ENCODE measurements around the gene IRX4. TPM values are rescaled to one million over a fixed set of nuclear protein-coding genes. Genes with fewer than 3 reads are reported as not detected.
"Not testable (repeated sequence)": the region's sequence is repeated elsewhere in the genome, so short reads cannot be mapped to it uniquely, and the experiment has no call there.

The IRX4 gene
- total RNA-seq, 2 experiments from 2014 or later, result not detected

DNA sequence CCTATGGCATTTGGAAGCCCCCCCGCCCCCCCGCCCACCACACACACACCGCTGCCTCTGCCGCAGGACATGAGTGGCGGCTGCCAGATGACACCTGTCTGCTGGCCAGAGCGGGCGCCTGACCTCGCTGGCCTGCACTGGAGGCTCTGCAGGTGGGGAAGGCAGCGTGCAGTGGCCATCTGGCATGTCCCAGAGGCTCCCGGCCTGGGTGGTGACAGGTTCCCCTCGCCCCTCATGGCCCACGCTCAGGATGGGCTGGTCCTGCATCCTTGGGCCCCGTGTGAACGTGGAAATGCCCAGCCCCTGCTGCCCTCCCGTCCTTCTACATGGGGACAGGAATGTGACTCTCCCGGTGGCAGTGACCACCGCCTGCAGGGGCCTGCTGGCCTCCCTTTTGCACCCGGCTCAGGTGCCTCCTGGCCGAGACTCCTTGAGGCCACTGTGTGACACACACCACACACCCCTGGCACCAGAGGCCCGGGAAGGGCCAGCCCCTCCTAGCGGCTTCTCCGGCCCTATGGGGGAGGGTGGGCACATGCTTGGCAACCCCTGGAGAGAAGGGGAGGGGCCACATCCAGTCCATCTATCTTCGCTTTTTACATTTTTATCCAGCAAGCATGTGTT lies 30.3 kb downstream of the IRX4 start:
- Mint-ChIP-seq H3K4me1 (ENCODE audit: low read depth) (no peaks in the 10 kb centered on the region), H3K4me3 (no peak overlapping the region), H3K9me3 (no peaks in the 10 kb centered on the region), H3K27me3 (ENCODE audit: low read depth) (peaks cover 58% of the 10 kb centered on the region), H3K36me3 (ENCODE audit: low read depth) (no peaks in the 10 kb centered on the region), H3K27ac (no peak overlapping the region)
- no peak for DNase-seq
- intact Hi-C loops (cut with micrococcal nuclease), result no loop called here
- CTCF ChIA-PET, result no interaction called here

DNA sequence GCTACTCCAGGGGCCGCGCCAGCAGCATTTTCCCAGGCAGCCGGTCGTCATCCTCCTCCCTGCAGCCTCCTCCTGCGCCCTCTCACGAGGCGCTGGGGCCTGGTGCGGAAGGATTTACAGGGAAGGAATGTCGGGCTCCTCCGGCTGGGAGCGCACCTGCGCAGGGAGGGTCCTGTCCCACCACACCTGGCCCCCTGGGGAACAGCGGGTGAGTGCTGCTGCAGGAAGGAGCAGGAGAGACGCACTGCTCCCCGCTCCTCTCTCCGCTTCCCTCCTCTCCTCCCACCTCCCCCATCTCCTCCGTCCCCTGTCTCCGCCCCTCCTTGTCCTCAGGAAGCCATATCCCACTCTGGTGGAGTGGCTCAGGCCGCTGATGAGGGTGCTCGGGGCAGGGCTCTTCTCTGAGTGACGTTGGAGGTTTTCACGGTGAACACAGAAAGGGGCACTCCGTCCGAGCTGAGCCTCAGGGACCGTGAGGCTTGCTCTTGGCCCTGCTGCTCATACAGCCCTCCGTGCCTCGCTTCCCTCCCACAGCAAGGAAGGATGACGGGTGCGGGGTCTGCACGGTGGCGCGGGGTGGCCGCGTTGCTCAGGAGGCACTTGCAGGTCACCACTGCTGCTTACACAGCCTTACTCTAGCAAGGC lies 31.3 kb downstream of the IRX4 start:
- CTCF ChIA-PET, result no interaction called here
- intact Hi-C loops (cut with micrococcal nuclease), result no loop called here
- H3K9me3 Mint-ChIP-seq, result no peaks in the 10 kb centered on the region
- H3K36me3 Mint-ChIP-seq (ENCODE audit: low read depth), result no peaks in the 10 kb centered on the region
- H3K4me1 Mint-ChIP-seq (ENCODE audit: low read depth), result no peaks in the 10 kb centered on the region
- peaks cover 60% of the 10 kb centered on the region for H3K27me3 Mint-ChIP-seq (ENCODE audit: low read depth)
- H3K27ac Mint-ChIP-seq, result no peak overlapping the region
- no peak overlapping the region for H3K4me3 Mint-ChIP-seq
- no peak for DNase-seq

- H3K36me3 Mint-ChIP-seq (ENCODE audit: low read depth), result no peaks in the 10 kb centered on the region
- peaks cover 52% of the 10 kb centered on the region for H3K27me3 Mint-ChIP-seq (ENCODE audit: low read depth)
- DNase-seq, result no peak
- no peaks in the 10 kb centered on the region for H3K9me3 Mint-ChIP-seq
- intact Hi-C loops (cut with micrococcal nuclease), result no loop called here
- no peak overlapping the region for H3K27ac Mint-ChIP-seq
- no peaks in the 10 kb centered on the region for H3K4me1 Mint-ChIP-seq (ENCODE audit: low read depth)
- CTCF ChIA-PET, result interaction anchor here (0.6 kb wide), 1 partner anchor 11 kb away, joined by 3 read pairs; no protein-coding TSS in a partner anchor
- no peak overlapping the region for H3K4me3 Mint-ChIP-seq
Measured at GRCh38 chr5:1850324-1851154, 32.2 kb downstream of the IRX4 start.

DNA sequence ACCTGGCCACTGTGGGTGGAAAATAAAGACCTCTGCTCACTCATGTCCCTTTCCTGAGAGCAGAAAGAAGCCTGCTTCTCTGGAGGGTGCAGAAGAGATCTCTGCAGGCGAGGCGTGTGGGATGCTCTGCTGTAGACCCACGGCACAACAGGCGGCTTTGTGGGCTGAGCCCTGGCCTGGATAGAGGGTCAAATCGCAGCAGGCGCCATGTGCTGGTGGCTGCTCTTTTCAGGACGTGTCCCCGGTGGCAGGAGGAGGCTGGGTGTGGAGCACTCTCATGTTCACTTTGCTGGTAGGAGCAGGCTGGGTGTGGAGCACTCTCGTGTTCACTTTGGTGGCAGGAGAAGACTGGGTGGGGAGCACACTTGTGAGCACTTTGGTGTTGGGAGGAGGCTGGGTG lies 35.1 kb downstream of the IRX4 start:
- Mint-ChIP-seq H3K4me1 (ENCODE audit: low read depth) (no peaks in the 10 kb centered on the region), H3K27me3 (ENCODE audit: low read depth) (peaks cover 33% of the 10 kb centered on the region), H3K36me3 (ENCODE audit: low read depth) (no peaks in the 10 kb centered on the region), H3K27ac (no peak overlapping the region), H3K4me3 (no peak overlapping the region), H3K9me3 (no peaks in the 10 kb centered on the region)
- no peak for DNase-seq
- intact Hi-C loops (cut with micrococcal nuclease), result no loop called here
- CTCF ChIA-PET, result no interaction called here

GRCh38 chr5:1847056-1847455 lies 35.7 kb downstream of the IRX4 start:
- Mint-ChIP-seq H3K27ac (no peak overlapping the region), H3K36me3 (ENCODE audit: low read depth) (no peaks in the 10 kb centered on the region), H3K9me3 (no peaks in the 10 kb centered on the region), H3K4me1 (ENCODE audit: low read depth) (no peaks in the 10 kb centered on the region), H3K4me3 (no peak overlapping the region), H3K27me3 (ENCODE audit: low read depth) (peaks cover 38% of the 10 kb centered on the region)
- CTCF ChIA-PET, result no interaction called here
- intact Hi-C loops (cut with micrococcal nuclease), result no loop called here
- no peak for DNase-seq

GRCh38 chr5:1846583-1846982 lies 36.1 kb downstream of the IRX4 start:
- Mint-ChIP-seq H3K36me3 (ENCODE audit: low read depth) (no peaks in the 10 kb centered on the region), H3K27me3 (ENCODE audit: low read depth) (peaks cover 40% of the 10 kb centered on the region), H3K27ac (no peak overlapping the region), H3K9me3 (no peaks in the 10 kb centered on the region), H3K4me1 (ENCODE audit: low read depth) (no peaks in the 10 kb centered on the region), H3K4me3 (no peak overlapping the region)
- CTCF ChIA-PET, result no interaction called here
- intact Hi-C loops (cut with micrococcal nuclease), result no loop called here
- DNase-seq, result no peak

GRCh38 chr5:1845696-1846095 lies 37.0 kb downstream of the IRX4 start:
- peaks cover 38% of the 10 kb centered on the region for H3K27me3 Mint-ChIP-seq (ENCODE audit: low read depth)
- CTCF ChIA-PET, result no interaction called here
- intact Hi-C loops (cut with micrococcal nuclease), result no loop called here
- H3K4me3 Mint-ChIP-seq, result no peak overlapping the region
- no peaks in the 10 kb centered on the region for H3K9me3 Mint-ChIP-seq
- H3K27ac Mint-ChIP-seq, result no peak overlapping the region
- no peaks in the 10 kb centered on the region for H3K36me3 Mint-ChIP-seq (ENCODE audit: low read depth)
- no peaks in the 10 kb centered on the region for H3K4me1 Mint-ChIP-seq (ENCODE audit: low read depth)
- no peak for DNase-seq

DNA sequence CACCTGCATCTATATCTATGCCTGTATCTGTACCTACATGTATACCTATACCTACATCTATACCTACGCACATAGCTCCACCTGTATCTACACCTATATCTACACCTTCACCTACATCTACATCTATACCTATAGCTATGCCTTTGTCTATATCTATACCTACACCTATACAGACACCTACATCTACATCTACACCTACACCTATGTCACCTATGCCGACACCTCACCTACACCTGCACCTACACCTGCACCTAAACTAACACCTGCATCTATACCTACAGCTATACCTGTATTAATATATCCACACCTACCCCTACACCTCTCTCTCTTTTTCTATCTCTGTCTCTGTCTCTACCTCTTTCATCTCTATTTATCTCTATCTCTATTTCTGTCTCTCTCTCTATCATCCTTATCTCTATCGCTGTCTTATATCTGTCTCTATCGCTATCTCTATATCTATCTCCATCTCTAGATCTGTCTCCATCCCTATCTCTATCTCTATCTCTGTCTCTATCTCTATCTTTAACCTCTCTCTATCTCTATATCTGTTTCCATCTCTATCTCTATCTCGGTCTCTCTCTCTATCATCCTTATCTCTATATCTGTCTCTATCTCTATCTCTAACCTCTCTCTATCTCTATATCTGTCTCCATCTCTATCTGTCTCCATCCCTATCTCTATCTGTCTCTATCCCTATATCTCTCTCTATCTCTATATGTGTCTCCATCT lies 37.9 kb downstream of the IRX4 start:
- Mint-ChIP-seq H3K27me3 (ENCODE audit: low read depth) (peaks cover 35% of the 10 kb centered on the region), H3K36me3 (ENCODE audit: low read depth) (no peaks in the 10 kb centered on the region), H3K4me1 (ENCODE audit: low read depth) (no peaks in the 10 kb centered on the region), H3K9me3 (no peaks in the 10 kb centered on the region), H3K4me3 (no peak overlapping the region), H3K27ac (no peak overlapping the region)
- no peak for DNase-seq
- intact Hi-C loops (cut with micrococcal nuclease), result no loop called here
- CTCF ChIA-PET, result no interaction called here

- peaks cover 33% of the 10 kb centered on the region for H3K27me3 Mint-ChIP-seq (ENCODE audit: low read depth)
- H3K9me3 Mint-ChIP-seq; CTCF ChIA-PET; H3K27ac Mint-ChIP-seq; intact Hi-C loops (cut with micrococcal nuclease); H3K4me3 Mint-ChIP-seq; H3K36me3 Mint-ChIP-seq (ENCODE audit: low read depth); H3K4me1 Mint-ChIP-seq (ENCODE audit: low read depth); DNase-seq: not testable (repeated sequence)
Measured at GRCh38 chr5:1843761-1844160, 39.0 kb downstream of the IRX4 start.

DNA sequence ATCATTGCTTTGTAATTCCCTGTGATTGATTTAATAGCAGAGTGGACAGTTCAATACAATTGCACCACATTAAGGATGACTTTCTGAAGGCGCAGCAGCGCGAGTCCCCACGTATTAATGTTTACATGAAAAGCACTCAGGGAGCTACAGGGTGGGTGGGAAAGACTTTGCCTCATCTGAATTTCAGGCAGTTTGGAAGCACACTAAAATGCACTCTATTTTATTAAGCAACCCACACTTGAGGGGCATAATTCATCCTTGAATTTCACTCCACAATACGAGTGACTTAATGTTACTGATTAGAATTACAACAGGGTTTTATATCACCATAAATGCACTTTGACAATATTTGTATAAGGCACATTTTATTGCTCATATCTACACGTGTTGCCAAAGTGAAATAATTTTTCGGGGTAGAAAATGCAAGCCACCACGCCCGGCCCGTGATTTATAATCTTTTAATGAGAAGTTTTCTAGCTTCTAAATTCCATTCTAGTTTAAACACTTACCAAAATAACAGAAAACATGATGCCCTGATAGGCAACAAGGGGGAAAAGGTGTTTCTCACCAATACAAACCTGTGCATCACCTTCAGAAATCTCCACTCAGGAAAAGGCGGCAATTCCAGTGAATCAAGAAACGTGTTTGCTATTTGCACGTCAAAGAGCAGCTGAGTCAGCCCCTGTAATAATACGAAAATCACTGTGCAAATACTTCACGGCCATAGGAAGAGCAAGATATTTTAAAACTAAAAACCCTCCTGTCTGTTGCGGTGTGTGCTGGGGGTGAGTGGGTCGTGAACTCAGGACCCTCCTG lies 40.5 kb downstream of the IRX4 start:
- H3K27ac Mint-ChIP-seq, result no peak overlapping the region
- no peaks in the 10 kb centered on the region for H3K4me1 Mint-ChIP-seq (ENCODE audit: low read depth)
- peaks cover 23% of the 10 kb centered on the region for H3K27me3 Mint-ChIP-seq (ENCODE audit: low read depth)
- no peaks in the 10 kb centered on the region for H3K36me3 Mint-ChIP-seq (ENCODE audit: low read depth)
- no peak overlapping the region for H3K4me3 Mint-ChIP-seq
- intact Hi-C loops (cut with micrococcal nuclease), result no loop called here
- CTCF ChIA-PET, result no interaction called here
- H3K9me3 Mint-ChIP-seq, result no peaks in the 10 kb centered on the region
- DNase-seq, result no peak

GRCh38 chr5:1840741-1841521 lies 41.8 kb downstream of the IRX4 start:
- Mint-ChIP-seq H3K36me3 (ENCODE audit: low read depth) (no peaks in the 10 kb centered on the region), H3K4me3 (no peak overlapping the region), H3K9me3 (no peaks in the 10 kb centered on the region), H3K4me1 (ENCODE audit: low read depth) (no peaks in the 10 kb centered on the region), H3K27ac (no peak overlapping the region), H3K27me3 (ENCODE audit: low read depth) (peaks cover 23% of the 10 kb centered on the region)
- CTCF ChIA-PET, result no interaction called here
- intact Hi-C loops (cut with micrococcal nuclease), result no loop called here
- DNase-seq, result no peak

Measured in activated naive CD4-positive, alpha-beta T cell treated with anti-CD3 and anti-CD28 coated beads for 36 hours (primary cell).